Upper lobe of right lung (tissue), 1 donor: ENCODE data around the gene CAMSAP3. TPM values are rescaled to one million over a fixed set of nuclear protein-coding genes. Genes with fewer than 3 reads are reported as not detected.

Experiments used
- ATAC-seq: fragments of 200-7000 bp; cut with Tn5 transposase; one replicate; pipeline ENCODE4 v1.9.1; 2020; ENCODE audit warnings: mild to moderate bottlenecking, moderate library complexity
- DNase-seq: peaks from one replicate; pipeline ENCODE4 v3.0.0-alpha.2; 2020
- H3K27ac ChIP-seq: fragments of 200-600 bp; one replicate; pipeline ENCODE4 v1.8.0; 2022
- H3K27me3 ChIP-seq: fragments of 200-600 bp; one replicate; pipeline ENCODE4 v1.8.0; 2022; ENCODE audit warnings: mild to moderate bottlenecking
- H3K36me3 ChIP-seq: fragments of 200-600 bp; one replicate; pipeline ENCODE4 v1.8.0; 2022
- H3K4me1 ChIP-seq: fragments of 200-600 bp; one replicate; pipeline ENCODE4 v1.8.0; 2022
- H3K4me3 ChIP-seq: fragments of 200-600 bp; one replicate; pipeline ENCODE4 v1.8.0; 2022; ENCODE audit warnings: mild to moderate bottlenecking
- H3K9me3 ChIP-seq: fragments of 200-600 bp; one replicate; pipeline ENCODE4 v1.8.0; 2022
- CTCF ChIP-seq: fragments of 200-600 bp; IDR thresholded peaks from one replicate; pipeline ENCODE4 v1.8.0; 2022; ENCODE audit warnings: antibody characterized with exemption
- intact Hi-C: fragments of 100-400 bp; cut with DNase I; formaldehyde crosslinking; loops from one replicate; pipeline ENCODE4 v1.11.0; 2022
- total RNA-seq: library from RNA; stranded (reverse); fragmentation: NEBNext Ultra II Directional; extraction: Animal tissue kit (Norgen Biotek cat#: 25700); gene quantifications from one replicate; pipeline ENCODE4 v1.2.1, GENCODE V29; 2021
- donor health status: DM: no; HTN: yes; CAD: no; lungs with severe emphysema.

The CAMSAP3 gene
- total RNA-seq, 1 donor from 2014 or later, result 29.1 TPM

GRCh38 chr19:7623725-7624603, 28.3 kb downstream of the CAMSAP3 start:
- ATAC-seq (no peak), DNase-seq (peak; percentile 65)
- TF ChIP-seq CTCF, result no peak
- Histone ChIP-seq H3K27me3 (no peaks in the 10 kb centered on the region), H3K4me3 (no peak overlapping the region), H3K36me3 (peaks cover 80% of the 10 kb centered on the region), H3K9me3 (no peaks in the 10 kb centered on the region), H3K4me1 (peaks cover 8% of the 10 kb centered on the region), H3K27ac (no peak overlapping the region)
- intact Hi-C loops, result no loop called here

- peaks cover 72% of the 10 kb centered on the region for H3K36me3 ChIP-seq
- TF ChIP-seq CTCF, result no peak
- ATAC-seq (no peak), DNase-seq (no peak)
- intact Hi-C loops, result no loop called here
- H3K4me3 ChIP-seq, result no peak overlapping the region
- H3K27ac ChIP-seq, result no peak overlapping the region
- no peaks in the 10 kb centered on the region for H3K9me3 ChIP-seq
- H3K27me3 ChIP-seq, result no peaks in the 10 kb centered on the region
- H3K4me1 ChIP-seq, result peaks cover 8% of the 10 kb centered on the region
Observed at GRCh38 chr19:7624810-7625209, 29.1 kb downstream of the CAMSAP3 start.

GRCh38 chr19:7625763-7626372, 30.2 kb downstream of the CAMSAP3 start:
- Histone ChIP-seq H3K27me3 (no peaks in the 10 kb centered on the region), H3K4me3 (no peak overlapping the region), H3K4me1 (peaks cover 16% of the 10 kb centered on the region), H3K27ac (no peak overlapping the region), H3K9me3 (no peaks in the 10 kb centered on the region), H3K36me3 (peaks cover 61% of the 10 kb centered on the region)
- ATAC-seq (no peak), DNase-seq (peak; percentile 64)
- no peak for TF ChIP-seq CTCF
- intact Hi-C loops, result no loop called here

GRCh38 chr19:7627166-7627565, 31.5 kb downstream of the CAMSAP3 start:
- intact Hi-C loops, result no loop called here
- Histone ChIP-seq H3K36me3 (peaks cover 52% of the 10 kb centered on the region), H3K9me3 (no peaks in the 10 kb centered on the region), H3K27ac (no peak overlapping the region), H3K27me3 (no peaks in the 10 kb centered on the region), H3K4me1 (peaks cover 18% of the 10 kb centered on the region), H3K4me3 (no peak overlapping the region)
- no peak for DNase-seq
- no peak for TF ChIP-seq CTCF
- ATAC-seq, result no peak

GRCh38 chr19:7628589-7629311, 33.1 kb downstream of the CAMSAP3 start:
- DNase-seq (no peak), ATAC-seq (no peak)
- peak overlapping the region; percentile 82 for H3K27ac ChIP-seq
- H3K36me3 ChIP-seq, result peaks cover 39% of the 10 kb centered on the region
- H3K4me3 ChIP-seq, result peak overlapping the region; percentile 82
- no peaks in the 10 kb centered on the region for H3K9me3 ChIP-seq
- H3K4me1 ChIP-seq, result peaks cover 18% of the 10 kb centered on the region
- no peaks in the 10 kb centered on the region for H3K27me3 ChIP-seq
- intact Hi-C loops, result no loop called here
- TF ChIP-seq CTCF, result no peak
